ENCODE data around the gene ZNF17. TPM values are rescaled to one million over a fixed set of nuclear protein-coding genes. Genes with fewer than 3 reads are reported as not detected.

ZNF17 gene
- total RNA-seq, 1 donor from 2014 or later: 10.8 TPM

DNA sequence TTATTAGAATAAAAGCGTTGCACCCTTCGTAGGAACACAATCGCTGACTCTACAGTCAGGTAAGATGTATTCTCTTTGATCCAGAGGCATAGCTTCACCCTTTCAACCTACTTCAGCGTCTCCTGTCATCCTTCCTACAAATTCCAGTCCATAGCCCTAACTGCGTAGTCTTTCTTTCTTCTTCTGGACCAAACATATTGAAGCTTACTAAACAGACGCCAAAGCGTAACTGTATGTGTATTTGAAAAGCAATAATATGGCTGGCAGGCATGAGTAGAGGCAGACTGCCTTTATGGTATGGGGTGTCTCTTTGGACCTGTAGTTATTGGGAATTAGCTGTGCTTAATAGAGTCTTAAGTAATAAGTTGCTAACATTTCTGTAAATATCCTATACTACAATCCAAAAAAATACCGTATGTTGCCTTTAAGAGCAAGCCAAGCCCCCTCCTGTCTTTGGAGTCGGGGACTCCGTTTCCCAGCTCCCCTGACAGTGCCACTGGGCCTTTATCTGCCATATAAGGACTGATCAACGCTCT lies 21.7 kb upstream of the ZNF17 start:
- DNase-seq (ENCODE audit: low spot score): no peak

DNA sequence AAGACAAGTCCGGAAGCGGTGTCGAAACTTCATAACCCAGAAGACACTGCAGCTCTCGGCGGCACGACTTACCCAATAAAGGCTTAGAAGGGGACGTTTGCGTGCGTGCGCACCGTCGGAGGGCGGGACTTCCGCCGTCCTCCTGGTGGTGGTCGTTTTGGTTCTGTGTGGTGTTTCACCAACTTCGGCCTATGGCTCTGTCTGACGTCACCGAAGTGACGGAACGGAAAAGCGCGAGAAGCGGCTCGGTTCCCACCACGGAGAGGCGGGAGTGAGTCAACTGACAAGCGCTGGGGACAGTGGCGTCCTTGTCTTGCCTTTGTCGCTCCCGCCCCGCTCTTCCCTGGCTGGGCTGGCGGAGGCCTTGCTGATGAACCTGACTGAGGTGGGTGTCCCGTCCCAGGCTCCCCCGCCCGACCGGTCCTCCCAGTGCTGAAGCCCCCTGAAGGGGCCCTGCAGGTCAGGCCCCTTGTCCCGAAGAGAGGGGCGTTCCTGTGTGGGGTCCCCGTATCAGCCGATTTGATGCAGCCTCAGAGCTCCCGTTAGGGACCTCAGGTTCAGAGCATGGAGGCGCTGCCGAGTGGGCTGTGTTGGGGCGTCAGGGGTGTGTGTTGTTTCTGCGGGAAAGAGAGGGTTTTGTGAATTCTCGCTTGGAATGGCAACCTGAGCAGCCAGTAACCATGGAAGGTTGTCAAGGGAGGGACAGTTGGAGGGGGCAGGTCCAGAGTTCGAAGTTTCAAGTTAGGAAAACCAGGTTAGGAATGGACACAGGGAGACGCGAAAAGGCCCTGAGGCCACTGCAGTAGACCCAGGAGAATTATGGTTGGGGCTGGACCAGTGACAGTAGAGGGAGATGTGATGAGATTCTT lies 21.0 kb upstream of the ZNF17 start, which contains the start of gene ZNF548:
Gene ZNF548, plus strand, starts transcription at position 125 of the 869 bp plus-strand sequence. Its CDS starts 246 bp downstream, at position 371.
- Histone ChIP-seq H3K4me2 (peak within 1 kb of the TSS; percentile 96), H3K79me2 (ENCODE audit: low read depth) (peaks cover 40% of the 10 kb centered on the region), H3K27me3 (peaks cover 11% of the 10 kb centered on the region), H4K20me1 (ENCODE audit: low read depth) (no peaks in the 10 kb centered on the region), H3K9me3 (ENCODE audit: low read depth) (no peaks in the 10 kb centered on the region), H3K36me3 (no peaks in the 10 kb centered on the region), H3K4me1 (peaks cover 7% of the 10 kb centered on the region), H2AFZ (replicated peaks) (peak within 1 kb of the TSS; percentile 96), H3K27ac (peak within 1 kb of the TSS; percentile 96), H3F3A (ENCODE audit: low read depth) (peaks cover 6% of the 10 kb centered on the region), H3K4me3 (peak within 1 kb of the TSS; percentile 74), H3K9ac (peak within 1 kb of the TSS; percentile 85)
- peak within 1 kb of the TSS; percentile 96 for H3K4me3 Mint-ChIP-seq
- peak within 1 kb of the TSS; percentile 93 for H3K27ac Mint-ChIP-seq
- H3K36me3 Mint-ChIP-seq: peaks cover 18% of the 10 kb centered on the region
- TF ChIP-seq EZH2 (IDR thresholded peaks at IDR 0.05): no peak
- TF ChIP-seq, protein P1, sequence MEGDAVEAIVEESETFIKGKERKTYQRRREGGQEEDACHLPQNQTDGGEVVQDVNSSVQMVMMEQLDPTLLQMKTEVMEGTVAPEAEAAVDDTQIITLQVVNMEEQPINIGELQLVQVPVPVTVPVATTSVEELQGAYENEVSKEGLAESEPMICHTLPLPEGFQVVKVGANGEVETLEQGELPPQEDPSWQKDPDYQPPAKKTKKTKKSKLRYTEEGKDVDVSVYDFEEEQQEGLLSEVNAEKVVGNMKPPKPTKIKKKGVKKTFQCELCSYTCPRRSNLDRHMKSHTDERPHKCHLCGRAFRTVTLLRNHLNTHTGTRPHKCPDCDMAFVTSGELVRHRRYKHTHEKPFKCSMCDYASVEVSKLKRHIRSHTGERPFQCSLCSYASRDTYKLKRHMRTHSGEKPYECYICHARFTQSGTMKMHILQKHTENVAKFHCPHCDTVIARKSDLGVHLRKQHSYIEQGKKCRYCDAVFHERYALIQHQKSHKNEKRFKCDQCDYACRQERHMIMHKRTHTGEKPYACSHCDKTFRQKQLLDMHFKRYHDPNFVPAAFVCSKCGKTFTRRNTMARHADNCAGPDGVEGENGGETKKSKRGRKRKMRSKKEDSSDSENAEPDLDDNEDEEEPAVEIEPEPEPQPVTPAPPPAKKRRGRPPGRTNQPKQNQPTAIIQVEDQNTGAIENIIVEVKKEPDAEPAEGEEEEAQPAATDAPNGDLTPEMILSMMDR (IDR thresholded peaks at IDR 0.05): peak; percentile 34
- no peaks in the 10 kb centered on the region for H3K27me3 Mint-ChIP-seq (ENCODE audit: insufficient read depth, low read depth)
- peaks cover 7% of the 10 kb centered on the region for H3K9me3 Mint-ChIP-seq
- H3K4me1 Mint-ChIP-seq: peaks cover 11% of the 10 kb centered on the region
- peak; percentile 99 for DNase-seq (ENCODE audit: low spot score)

More for the DNA sequence above, 21.7 kb upstream of the ZNF17 start:
- Mint-ChIP-seq H3K27me3 (ENCODE audit: insufficient read depth, low read depth) (no peaks in the 10 kb centered on the region), H3K4me1 (peaks cover 11% of the 10 kb centered on the region), H3K27ac (peak overlapping the region; percentile 93), H3K4me3 (peak overlapping the region; percentile 96), H3K9me3 (peaks cover 7% of the 10 kb centered on the region), H3K36me3 (peaks cover 14% of the 10 kb centered on the region)
- Histone ChIP-seq H3K4me1 (peaks cover 7% of the 10 kb centered on the region), H3K9me3 (ENCODE audit: low read depth) (no peaks in the 10 kb centered on the region), H3K4me2 (peak overlapping the region; percentile 67), H3F3A (ENCODE audit: low read depth) (peaks cover 6% of the 10 kb centered on the region), H3K27me3 (peaks cover 11% of the 10 kb centered on the region), H4K20me1 (ENCODE audit: low read depth) (no peaks in the 10 kb centered on the region), H3K79me2 (ENCODE audit: low read depth) (peaks cover 38% of the 10 kb centered on the region), H3K27ac (no peak overlapping the region), H3K36me3 (no peaks in the 10 kb centered on the region), H2AFZ (replicated peaks) (peak overlapping the region; percentile 96), H3K9ac (no peak overlapping the region), H3K4me3 (peak overlapping the region; percentile 37)
- TF ChIP-seq EZH2phosphoT487 (IDR thresholded peaks at IDR 0.05): no peak
- TF ChIP-seq, protein P1 (IDR thresholded peaks at IDR 0.05): no peak
- peak; percentile 29 for TF ChIP-seq EZH2 (IDR thresholded peaks at IDR 0.05)

DNA sequence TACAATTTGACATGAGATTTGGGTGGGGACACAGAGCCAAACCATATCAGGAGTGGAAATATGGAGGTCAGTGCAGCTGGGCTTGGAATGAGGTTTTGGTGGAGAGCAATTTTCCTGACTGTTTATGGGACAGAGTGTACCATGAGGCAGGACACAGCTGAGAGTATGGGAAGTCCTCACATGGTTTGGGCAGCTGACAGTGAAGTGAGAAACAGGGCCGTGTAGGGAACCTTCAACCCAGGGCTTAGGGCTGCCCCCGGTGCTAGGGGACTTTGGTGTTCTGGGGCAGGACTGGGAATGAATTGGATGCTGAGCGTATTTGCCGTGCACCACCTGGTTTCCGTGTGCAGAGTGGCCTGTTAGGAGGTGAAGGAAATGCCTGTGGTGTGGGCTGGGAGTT lies 15.3 kb upstream of the ZNF17 start:
- Histone ChIP-seq H3K36me3 (no peaks in the 10 kb centered on the region), H3F3A (ENCODE audit: low read depth) (no peaks in the 10 kb centered on the region), H3K4me2 (no peak overlapping the region), H3K27me3 (no peaks in the 10 kb centered on the region), H4K20me1 (ENCODE audit: low read depth) (no peaks in the 10 kb centered on the region), H3K79me2 (ENCODE audit: low read depth) (peaks cover 34% of the 10 kb centered on the region), H3K9ac (no peak overlapping the region), H3K9me3 (ENCODE audit: low read depth) (no peaks in the 10 kb centered on the region), H2AFZ (replicated peaks) (no peak overlapping the region), H3K4me1 (peaks cover 6% of the 10 kb centered on the region), H3K4me3 (no peak overlapping the region), H3K27ac (no peak overlapping the region)
- Mint-ChIP-seq H3K9me3 (peaks cover 17% of the 10 kb centered on the region), H3K36me3 (peaks cover 62% of the 10 kb centered on the region), H3K27ac (no peak overlapping the region), H3K4me3 (no peak overlapping the region), H3K4me1 (peaks cover 5% of the 10 kb centered on the region), H3K27me3 (ENCODE audit: insufficient read depth, low read depth) (peaks cover 2% of the 10 kb centered on the region)
- TF ChIP-seq EZH2phosphoT487 (IDR thresholded peaks at IDR 0.05) (no peak), EZH2 (IDR thresholded peaks at IDR 0.05) (no peak)
- TF ChIP-seq, protein P1 (IDR thresholded peaks at IDR 0.05): no peak
- no peak for DNase-seq (ENCODE audit: low spot score)
